Fibroblast of the aortic adventitia (primary cell): Measurements from ENCODE around the gene NRXN2. TPM values are rescaled to one million over a fixed set of nuclear protein-coding genes. Genes with fewer than 3 reads are reported as not detected.

Experiments used
- DNase-seq: peaks from one replicate; pipeline ENCODE4 v3.0.0-alpha.2; 2010; ENCODE audit warnings: low read depth
- H3K4me3 ChIP-seq: 2 replicates; pipeline ENCODE4 v1.5.1; 2011; ENCODE audit warnings: low read depth, mild to moderate bottlenecking, control low read depth, low read length, moderate library complexity
- CTCF ChIP-seq: IDR thresholded peaks from 2 replicates; pipeline ENCODE4 v1.5.1; 2011; ENCODE audit warnings: mild to moderate bottlenecking, low read length, control low read depth, inconsistent platforms; ENCODE audit not compliant: insufficient read depth
- total RNA-seq: library from RNA; depleted of rRNA; stranded (reverse); fragments of >200 nt; gene quantifications from 2 replicates; pipeline ENCODE4 v1.2.3, GENCODE V29; 2012; ENCODE audit warnings: low replicate concordance

Gene NRXN2
- total RNA-seq, 1 donor = 3.3 TPM

GRCh38 chr11:64753380-64754123, 30.6 kb upstream of the NRXN2 start:
- no peak for TF ChIP-seq CTCF
- DNase-seq = no peak

GRCh38 chr11:64753019-64753379, 30.0 kb upstream of the NRXN2 start:
- TF ChIP-seq CTCF = no peak
- DNase-seq = no peak
- no peak overlapping the region for H3K4me3 ChIP-seq

More at GRCh38 chr11:64753380-64754123, 30.6 kb upstream of the NRXN2 start:
- no peak overlapping the region for H3K4me3 ChIP-seq

- no peak for TF ChIP-seq CTCF
- DNase-seq = no peak
- H3K4me3 ChIP-seq = no peak overlapping the region
These were observed 29.4 kb upstream of the NRXN2 start for GRCh38 chr11:64752175-64752970.

- DNase-seq = no peak
- H3K4me3 ChIP-seq = no peak overlapping the region
- TF ChIP-seq CTCF = no peak
These were observed 28.6 kb upstream of the NRXN2 start for GRCh38 chr11:64751580-64751979.

- no peak overlapping the region for H3K4me3 ChIP-seq
- no peak for DNase-seq
- TF ChIP-seq CTCF = no peak
These were observed 28.1 kb upstream of the NRXN2 start for GRCh38 chr11:64751136-64751535.

DNA sequence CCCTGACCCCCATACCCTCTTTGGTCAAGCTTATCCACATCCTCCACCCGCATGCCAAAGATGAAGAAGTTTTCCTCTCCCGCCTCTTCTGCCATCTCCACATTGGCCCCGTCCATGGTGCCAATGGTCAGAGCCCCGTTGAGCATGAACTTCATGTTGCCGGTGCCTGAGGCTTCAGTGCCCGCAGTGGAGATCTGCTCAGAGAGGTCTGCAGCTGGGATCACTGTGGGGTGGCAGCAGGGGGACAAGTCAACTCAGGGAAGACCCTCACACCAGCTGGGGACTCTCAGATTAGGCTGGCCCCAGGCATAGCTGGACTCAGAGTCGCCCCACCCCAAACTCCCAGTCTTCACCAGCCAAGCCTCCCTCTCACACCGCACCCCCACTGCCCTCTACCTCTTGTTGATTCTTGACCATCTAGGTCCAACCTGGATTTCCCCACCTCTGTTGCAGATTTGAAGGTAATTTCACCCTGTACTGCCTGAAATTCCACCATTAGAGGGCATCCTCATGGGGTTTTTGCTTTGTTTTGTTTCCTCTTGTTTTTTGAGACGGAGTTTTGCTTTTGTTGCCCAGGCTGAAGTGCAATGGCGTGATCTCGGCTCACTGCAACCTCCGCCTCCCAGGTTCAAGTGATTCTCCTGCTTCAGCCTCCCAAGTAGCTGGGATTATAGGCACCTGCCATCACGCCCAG, 27.5 kb upstream of the NRXN2 start:
- no peak for TF ChIP-seq CTCF
- DNase-seq = no peak
- H3K4me3 ChIP-seq = no peak overlapping the region
